ENCODE results near the gene FLT4. TPM values are rescaled to one million over a fixed set of nuclear protein-coding genes. Genes with fewer than 3 reads are reported as not detected.

The FLT4 gene
- total and polyA plus RNA-seq, 2 of the 13 experiments (the other 11 are each of a cell fraction or from before 2014, with no cell fraction given) = not detected

GRCh38 chr5:180625125-180625790 lies 24.1 kb downstream of the FLT4 start:
- Histone ChIP-seq H3K79me2 (ENCODE audit: insufficient read depth, low read length) (no peaks in the 10 kb centered on the region), H3K27me3 (ENCODE audit: control insufficient read depth in 1 of 2, insufficient read depth in 2 of 2, low read length in 2 of 2) (peaks cover 15 to 71% of the 10 kb centered on the region in 2 experiments; a peak in 4 of 5 replicates), H3K4me2 (ENCODE audit: low read depth, low read length) (no peak overlapping the region), H3K36me3 (replicated peaks in 1 of 2; ENCODE audit: control insufficient read depth in 1 of 2, insufficient read depth in 2 of 2, low read length in 2 of 2) (no peaks in the 10 kb centered on the region), H4K20me1 (ENCODE audit: insufficient read depth, low read length) (no peaks in the 10 kb centered on the region), H3K9me3 (ENCODE audit: low read length) (no peaks in the 10 kb centered on the region), H3K4me3 (replicated peaks in 1 of 3; ENCODE audit: insufficient read depth in 1 of 3, low read depth in 2 of 3, low read length in 3 of 3) (no peak overlapping the region), H3K27ac (ENCODE audit: extremely low read length, insufficient read depth, low read length) (no peak overlapping the region), H3K9ac (ENCODE audit: insufficient read depth, low read depth, low read length) (no peak overlapping the region), H2AFZ (ENCODE audit: low read length) (no peak overlapping the region), H3K4me1 (ENCODE audit: insufficient read depth, low read length) (no peaks in the 10 kb centered on the region)
- 10% methylated on average over 6 of the region's 10 CpGs for WGBS (ENCODE audit: low lambda C conversion rate)
- no TSS peak for BruUV-seq (replicated peaks)
- FAIRE-seq = no peak
- ChIA-PET POLR2A (no interaction called here), CTCF (ENCODE audit: low intra/inter-chr PET ratio, low total read pairs) (no interaction called here)
- DNase-seq (ENCODE audit: low spot score) = no peak
- in situ Hi-C loops (cut with HindIII; ENCODE audit: extremely low pct_ligation_motif_present, low pct_unique_long_range_greater_than_20kb) (no loop called here), intact Hi-C loops (cut with micrococcal nuclease; ENCODE audit: unreplicated experiment) (no loop called here)
- no peak for ATAC-seq
- no peak for TF ChIP-seq SCMH1 (CRISPR knock-in tag; IDR thresholded peaks at IDR 0.05; ENCODE audit: borderline replicate concordance)
- TF ChIP-seq ZKSCAN5 (CRISPR knock-in tag; IDR thresholded peaks at IDR 0.05) = no peak
- TF ChIP-seq, protein P1, sequence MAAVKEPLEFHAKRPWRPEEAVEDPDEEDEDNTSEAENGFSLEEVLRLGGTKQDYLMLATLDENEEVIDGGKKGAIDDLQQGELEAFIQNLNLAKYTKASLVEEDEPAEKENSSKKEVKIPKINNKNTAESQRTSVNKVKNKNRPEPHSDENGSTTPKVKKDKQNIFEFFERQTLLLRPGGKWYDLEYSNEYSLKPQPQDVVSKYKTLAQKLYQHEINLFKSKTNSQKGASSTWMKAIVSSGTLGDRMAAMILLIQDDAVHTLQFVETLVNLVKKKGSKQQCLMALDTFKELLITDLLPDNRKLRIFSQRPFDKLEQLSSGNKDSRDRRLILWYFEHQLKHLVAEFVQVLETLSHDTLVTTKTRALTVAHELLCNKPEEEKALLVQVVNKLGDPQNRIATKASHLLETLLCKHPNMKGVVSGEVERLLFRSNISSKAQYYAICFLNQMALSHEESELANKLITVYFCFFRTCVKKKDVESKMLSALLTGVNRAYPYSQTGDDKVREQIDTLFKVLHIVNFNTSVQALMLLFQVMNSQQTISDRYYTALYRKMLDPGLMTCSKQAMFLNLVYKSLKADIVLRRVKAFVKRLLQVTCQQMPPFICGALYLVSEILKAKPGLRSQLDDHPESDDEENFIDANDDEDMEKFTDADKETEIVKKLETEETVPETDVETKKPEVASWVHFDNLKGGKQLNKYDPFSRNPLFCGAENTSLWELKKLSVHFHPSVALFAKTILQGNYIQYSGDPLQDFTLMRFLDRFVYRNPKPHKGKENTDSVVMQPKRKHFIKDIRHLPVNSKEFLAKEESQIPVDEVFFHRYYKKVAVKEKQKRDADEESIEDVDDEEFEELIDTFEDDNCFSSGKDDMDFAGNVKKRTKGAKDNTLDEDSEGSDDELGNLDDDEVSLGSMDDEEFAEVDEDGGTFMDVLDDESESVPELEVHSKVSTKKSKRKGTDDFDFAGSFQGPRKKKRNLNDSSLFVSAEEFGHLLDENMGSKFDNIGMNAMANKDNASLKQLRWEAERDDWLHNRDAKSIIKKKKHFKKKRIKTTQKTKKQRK (IDR thresholded peaks at IDR 0.05; ENCODE audit: low read length) = no peak
- no peak for TF ChIP-seq SNAPC5 (CRISPR knock-in tag; IDR thresholded peaks at IDR 0.05; ENCODE audit: borderline replicate concordance)
- TF ChIP-seq, protein P2, sequence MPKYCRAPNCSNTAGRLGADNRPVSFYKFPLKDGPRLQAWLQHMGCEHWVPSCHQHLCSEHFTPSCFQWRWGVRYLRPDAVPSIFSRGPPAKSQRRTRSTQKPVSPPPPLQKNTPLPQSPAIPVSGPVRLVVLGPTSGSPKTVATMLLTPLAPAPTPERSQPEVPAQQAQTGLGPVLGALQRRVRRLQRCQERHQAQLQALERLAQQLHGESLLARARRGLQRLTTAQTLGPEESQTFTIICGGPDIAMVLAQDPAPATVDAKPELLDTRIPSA (CRISPR knock-in tag; IDR thresholded peaks at IDR 0.05; ENCODE audit: borderline replicate concordance) = no peak
- TF ChIP-seq, protein P3, sequence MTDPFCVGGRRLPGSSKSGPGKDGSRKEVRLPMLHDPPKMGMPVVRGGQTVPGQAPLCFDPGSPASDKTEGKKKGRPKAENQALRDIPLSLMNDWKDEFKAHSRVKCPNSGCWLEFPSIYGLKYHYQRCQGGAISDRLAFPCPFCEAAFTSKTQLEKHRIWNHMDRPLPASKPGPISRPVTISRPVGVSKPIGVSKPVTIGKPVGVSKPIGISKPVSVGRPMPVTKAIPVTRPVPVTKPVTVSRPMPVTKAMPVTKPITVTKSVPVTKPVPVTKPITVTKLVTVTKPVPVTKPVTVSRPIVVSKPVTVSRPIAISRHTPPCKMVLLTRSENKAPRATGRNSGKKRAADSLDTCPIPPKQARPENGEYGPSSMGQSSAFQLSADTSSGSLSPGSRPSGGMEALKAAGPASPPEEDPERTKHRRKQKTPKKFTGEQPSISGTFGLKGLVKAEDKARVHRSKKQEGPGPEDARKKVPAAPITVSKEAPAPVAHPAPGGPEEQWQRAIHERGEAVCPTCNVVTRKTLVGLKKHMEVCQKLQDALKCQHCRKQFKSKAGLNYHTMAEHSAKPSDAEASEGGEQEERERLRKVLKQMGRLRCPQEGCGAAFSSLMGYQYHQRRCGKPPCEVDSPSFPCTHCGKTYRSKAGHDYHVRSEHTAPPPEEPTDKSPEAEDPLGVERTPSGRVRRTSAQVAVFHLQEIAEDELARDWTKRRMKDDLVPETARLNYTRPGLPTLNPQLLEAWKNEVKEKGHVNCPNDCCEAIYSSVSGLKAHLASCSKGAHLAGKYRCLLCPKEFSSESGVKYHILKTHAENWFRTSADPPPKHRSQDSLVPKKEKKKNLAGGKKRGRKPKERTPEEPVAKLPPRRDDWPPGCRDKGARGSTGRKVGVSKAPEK (CRISPR knock-in tag; IDR thresholded peaks at IDR 0.05; ENCODE audit: borderline replicate concordance) = no peak
- TF ChIP-seq, protein P4, sequence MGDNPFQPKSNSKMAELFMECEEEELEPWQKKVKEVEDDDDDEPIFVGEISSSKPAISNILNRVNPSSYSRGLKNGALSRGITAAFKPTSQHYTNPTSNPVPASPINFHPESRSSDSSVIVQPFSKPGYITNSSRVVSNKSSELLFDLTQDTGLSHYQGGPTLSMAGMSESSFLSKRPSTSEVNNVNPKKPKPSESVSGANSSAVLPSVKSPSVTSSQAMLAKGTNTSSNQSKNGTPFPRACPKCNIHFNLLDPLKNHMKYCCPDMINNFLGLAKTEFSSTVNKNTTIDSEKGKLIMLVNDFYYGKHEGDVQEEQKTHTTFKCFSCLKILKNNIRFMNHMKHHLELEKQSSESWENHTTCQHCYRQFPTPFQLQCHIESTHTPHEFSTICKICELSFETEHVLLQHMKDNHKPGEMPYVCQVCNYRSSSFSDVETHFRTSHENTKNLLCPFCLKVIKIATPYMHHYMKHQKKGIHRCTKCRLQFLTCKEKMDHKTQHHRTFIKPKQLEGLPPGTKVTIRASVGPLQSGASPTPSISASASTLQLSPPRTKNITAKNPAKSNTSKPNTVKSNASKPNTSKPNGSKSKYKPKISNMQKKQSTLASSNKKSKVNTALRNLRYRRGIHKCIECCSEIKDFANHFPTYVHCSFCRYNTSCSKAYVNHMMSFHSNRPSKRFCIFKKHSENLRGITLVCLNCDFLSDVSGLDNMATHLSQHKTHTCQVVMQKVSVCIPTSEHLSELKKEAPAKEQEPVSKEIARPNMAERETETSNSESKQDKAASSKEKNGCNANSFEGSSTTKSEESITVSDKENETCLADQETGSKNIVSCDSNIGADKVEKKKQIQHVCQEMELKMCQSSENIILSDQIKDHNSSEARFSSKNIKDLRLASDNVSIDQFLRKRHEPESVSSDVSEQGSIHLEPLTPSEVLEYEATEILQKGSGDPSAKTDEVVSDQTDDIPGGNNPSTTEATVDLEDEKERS (CRISPR knock-in tag; IDR thresholded peaks at IDR 0.05) = no peak
- no peak for TF ChIP-seq ZNF550 (CRISPR knock-in tag; IDR thresholded peaks at IDR 0.05; ENCODE audit: borderline replicate concordance)
- no peak for TF ChIP-seq CENPX (CRISPR knock-in tag; IDR thresholded peaks at IDR 0.05)
- TF ChIP-seq, protein P5, sequence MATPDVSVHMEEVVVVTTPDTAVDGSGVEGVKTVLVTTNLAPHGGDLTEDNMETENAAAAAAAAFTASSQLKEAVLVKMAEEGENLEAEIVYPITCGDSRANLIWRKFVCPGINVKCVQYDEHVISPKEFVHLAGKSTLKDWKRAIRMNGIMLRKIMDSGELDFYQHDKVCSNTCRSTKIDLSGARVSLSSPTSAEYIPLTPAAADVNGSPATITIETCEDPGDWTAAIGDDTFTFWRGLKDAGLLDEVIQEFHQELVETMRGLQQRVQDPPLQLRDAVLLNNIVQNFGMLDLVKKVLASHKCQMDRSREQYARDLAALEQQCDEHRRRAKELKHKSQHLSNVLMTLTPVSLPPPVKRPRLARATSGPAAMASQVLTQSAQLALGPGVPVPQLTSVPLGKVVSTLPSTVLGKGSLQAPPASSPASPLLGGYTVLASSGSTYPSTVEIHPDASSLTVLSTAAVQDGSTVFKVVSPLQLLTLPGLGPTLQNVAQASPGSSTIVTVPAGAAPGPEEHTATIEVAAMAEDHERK (CRISPR knock-in tag; IDR thresholded peaks at IDR 0.05; ENCODE audit: low read depth) = no peak
- TF ChIP-seq JDP2 (CRISPR knock-in tag; IDR thresholded peaks at IDR 0.05; ENCODE audit: borderline replicate concordance) = no peak
